WERI-Rb-1 (cell line): ENCODE results near the gene CFAP57.

Experiments used
- DNase-seq: peaks from one replicate; pipeline ENCODE4 v3.0.0-alpha.2; 2020
- H3K27ac ChIP-seq: fragments of 250-450 bp; sonication (Bioruptor Pico); 2 replicates; pipeline ENCODE4 v1.5.1; 2020; ENCODE audit warnings: mild to moderate bottlenecking, moderate library complexity
- H3K27me3 ChIP-seq: fragments of 250-450 bp; sonication (Bioruptor Pico); 2 replicates; pipeline ENCODE4 v1.5.1; 2021; ENCODE audit warnings: mild to moderate bottlenecking, low read depth, moderate library complexity; ENCODE audit not compliant: insufficient read depth, severe bottlenecking
- H3K36me3 ChIP-seq: fragments of 250-450 bp; sonication (Bioruptor Pico); 2 replicates; pipeline ENCODE4 v1.5.1; 2020; ENCODE audit warnings: mild to moderate bottlenecking, moderate library complexity
- H3K4me3 ChIP-seq: 2 replicates; pipeline ENCODE4 v1.5.1; 2011; ENCODE audit warnings: low read depth, mild to moderate bottlenecking, control low read depth, low read length
- H3K9me3 ChIP-seq: fragments of 250-450 bp; sonication (Bioruptor Pico); 2 replicates; pipeline ENCODE4 v1.5.1; 2021; ENCODE audit warnings: mild to moderate bottlenecking, moderate library complexity; ENCODE audit not compliant: severe bottlenecking
- TF ChIP-seq, protein P1 (sequence below): IDR thresholded peaks from 2 replicates; pipeline ENCODE4 v1.5.1; 2011; ENCODE audit warnings: low read depth, mild to moderate bottlenecking, control low read depth, inconsistent platforms, low read length

Gene CFAP57

DNA sequence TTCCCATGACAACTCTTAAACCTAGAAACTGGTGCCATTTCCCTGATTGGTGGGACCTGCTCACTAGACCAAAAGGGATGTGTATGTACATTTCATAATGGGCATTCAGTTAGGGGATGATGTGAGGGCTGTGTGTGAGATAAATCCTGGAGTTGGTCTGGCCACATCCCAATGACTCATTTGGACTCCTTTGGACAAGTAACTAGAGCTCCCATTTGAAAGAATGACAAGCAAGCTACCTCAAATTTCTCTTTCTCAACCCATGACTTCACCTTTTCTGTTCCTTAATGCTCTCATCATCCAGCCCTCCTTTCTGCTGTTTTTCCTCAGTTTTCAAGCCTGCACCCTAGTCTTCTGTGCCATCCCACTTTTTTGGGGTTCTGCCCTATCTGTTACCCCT, 27.9 kb upstream of the CFAP57 start:
- DNase-seq = no peak
- no peaks in the 10 kb centered on the region for H3K27me3 ChIP-seq

DNA sequence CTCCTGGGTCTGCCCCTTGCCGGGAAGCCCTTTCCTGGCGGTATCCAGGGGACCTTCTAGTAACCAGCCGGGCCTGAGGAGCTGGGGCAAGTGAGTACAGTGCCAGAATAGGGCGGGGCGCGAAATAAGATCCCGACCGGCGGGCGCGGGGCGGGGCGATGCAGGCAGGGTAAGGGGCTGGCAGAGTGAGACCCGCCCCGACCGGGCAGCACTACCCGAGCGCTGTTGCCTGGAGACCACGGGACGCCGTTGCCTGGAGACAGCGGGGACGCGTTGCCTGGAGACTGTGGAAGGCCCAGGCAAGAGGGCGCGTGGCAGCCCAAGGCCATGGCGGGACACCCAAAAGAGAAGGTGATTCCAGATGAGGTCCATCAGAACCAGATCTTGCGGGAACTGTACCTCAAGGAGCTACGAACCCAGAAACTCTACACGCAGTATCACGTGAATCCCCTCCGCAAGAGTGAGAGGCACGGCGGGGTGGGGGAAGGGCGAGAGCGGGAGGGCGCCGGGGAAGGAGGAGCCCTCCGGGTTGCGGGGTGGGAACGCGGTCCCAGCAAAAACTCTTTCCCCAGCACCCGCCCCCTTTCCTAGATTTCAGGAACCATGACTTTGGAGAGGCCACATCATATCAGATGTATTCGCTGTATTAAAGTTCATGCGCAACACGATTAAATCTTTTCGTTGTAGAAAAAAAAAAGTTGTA, 24.4 kb upstream of the CFAP57 start:
- Histone ChIP-seq H3K27me3 (no peaks in the 10 kb centered on the region), H3K4me3 (peak overlapping the region; percentile 49), H3K27ac (no peak overlapping the region), H3K36me3 (no peaks in the 10 kb centered on the region), H3K9me3 (no peaks in the 10 kb centered on the region)
- peak; percentile 94 for DNase-seq
- TF ChIP-seq, protein P1, sequence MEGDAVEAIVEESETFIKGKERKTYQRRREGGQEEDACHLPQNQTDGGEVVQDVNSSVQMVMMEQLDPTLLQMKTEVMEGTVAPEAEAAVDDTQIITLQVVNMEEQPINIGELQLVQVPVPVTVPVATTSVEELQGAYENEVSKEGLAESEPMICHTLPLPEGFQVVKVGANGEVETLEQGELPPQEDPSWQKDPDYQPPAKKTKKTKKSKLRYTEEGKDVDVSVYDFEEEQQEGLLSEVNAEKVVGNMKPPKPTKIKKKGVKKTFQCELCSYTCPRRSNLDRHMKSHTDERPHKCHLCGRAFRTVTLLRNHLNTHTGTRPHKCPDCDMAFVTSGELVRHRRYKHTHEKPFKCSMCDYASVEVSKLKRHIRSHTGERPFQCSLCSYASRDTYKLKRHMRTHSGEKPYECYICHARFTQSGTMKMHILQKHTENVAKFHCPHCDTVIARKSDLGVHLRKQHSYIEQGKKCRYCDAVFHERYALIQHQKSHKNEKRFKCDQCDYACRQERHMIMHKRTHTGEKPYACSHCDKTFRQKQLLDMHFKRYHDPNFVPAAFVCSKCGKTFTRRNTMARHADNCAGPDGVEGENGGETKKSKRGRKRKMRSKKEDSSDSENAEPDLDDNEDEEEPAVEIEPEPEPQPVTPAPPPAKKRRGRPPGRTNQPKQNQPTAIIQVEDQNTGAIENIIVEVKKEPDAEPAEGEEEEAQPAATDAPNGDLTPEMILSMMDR = no peak

More for the DNA sequence above, 27.9 kb upstream of the CFAP57 start:
- H3K4me3 ChIP-seq = no peak overlapping the region
- H3K27ac ChIP-seq = no peak overlapping the region
- no peaks in the 10 kb centered on the region for H3K36me3 ChIP-seq
- no peaks in the 10 kb centered on the region for H3K9me3 ChIP-seq
- TF ChIP-seq, protein P1 = no peak

DNA sequence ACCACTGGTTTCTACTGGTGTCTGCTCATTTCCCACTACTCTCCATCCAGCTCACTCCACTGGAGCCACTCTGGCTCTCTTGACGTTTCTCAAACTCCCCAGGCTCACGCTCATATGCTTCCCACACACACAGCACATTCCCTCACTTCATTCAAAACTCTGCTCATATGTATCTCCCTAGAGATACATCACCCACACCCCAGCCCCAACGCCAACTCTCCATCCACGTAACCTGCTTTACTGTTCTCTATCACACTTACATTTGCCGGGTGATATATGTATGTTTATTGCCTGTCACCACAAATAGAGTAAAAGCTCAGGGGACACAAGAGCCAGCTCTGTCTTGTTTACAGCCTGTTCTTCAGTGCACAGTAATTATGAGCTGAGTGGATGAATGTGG, 22.2 kb upstream of the CFAP57 start:
- Histone ChIP-seq H3K9me3 (no peaks in the 10 kb centered on the region), H3K27me3 (no peaks in the 10 kb centered on the region), H3K4me3 (no peak overlapping the region), H3K27ac (no peak overlapping the region), H3K36me3 (no peaks in the 10 kb centered on the region)
- no peak for DNase-seq
- TF ChIP-seq, protein P1 = no peak

DNA sequence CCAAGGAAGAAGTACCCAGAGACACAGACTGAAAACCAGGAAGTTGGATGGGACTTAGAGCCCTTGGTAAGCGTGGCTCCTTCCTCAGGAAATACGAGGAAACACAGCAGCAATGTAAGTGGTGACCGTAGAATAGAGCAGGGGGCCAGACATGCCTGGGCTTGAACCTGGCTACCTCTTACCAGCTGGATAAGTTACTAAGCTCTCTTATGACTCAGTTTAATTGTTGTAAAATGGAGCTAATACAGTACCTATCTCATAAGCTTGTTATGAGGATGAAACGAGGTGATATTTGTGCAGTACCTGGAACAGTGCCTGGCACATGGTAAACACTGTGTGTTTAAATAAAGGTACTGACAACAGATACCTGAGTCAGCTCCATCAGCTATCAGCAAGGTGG, 19.3 kb upstream of the CFAP57 start:
- peak; percentile 54 for DNase-seq
- no peak overlapping the region for H3K4me3 ChIP-seq
- H3K36me3 ChIP-seq = no peaks in the 10 kb centered on the region
- TF ChIP-seq, protein P1 = no peak
- no peaks in the 10 kb centered on the region for H3K27me3 ChIP-seq
- H3K27ac ChIP-seq = peak overlapping the region; percentile 56
- H3K9me3 ChIP-seq = no peaks in the 10 kb centered on the region

DNA sequence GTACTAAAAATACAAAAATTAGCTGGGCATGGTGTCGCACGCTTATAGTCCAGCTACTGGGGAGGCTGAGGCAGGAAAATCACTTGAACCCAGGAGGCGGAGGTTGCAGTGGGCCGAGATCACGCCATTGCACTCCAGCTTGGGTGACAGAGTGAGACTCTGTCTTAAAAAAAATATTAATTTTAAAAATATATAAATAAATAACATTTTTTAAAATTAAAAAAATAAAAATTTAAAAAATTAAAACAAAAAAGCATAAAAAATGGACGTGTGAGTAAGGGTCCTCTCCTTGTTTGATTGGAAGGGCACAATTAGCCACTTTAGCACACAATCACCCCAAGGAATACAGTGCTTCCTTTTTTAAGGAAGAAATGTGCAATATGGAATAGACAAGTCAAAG, 18.7 kb upstream of the CFAP57 start:
- no peak overlapping the region for H3K4me3 ChIP-seq
- H3K27me3 ChIP-seq = no peaks in the 10 kb centered on the region
- no peak for DNase-seq
- H3K9me3 ChIP-seq = no peaks in the 10 kb centered on the region
- peak overlapping the region; percentile 56; the same call in 1 of the 2 replicates for H3K27ac ChIP-seq
- no peaks in the 10 kb centered on the region for H3K36me3 ChIP-seq
- TF ChIP-seq, protein P1 = no peak

DNA sequence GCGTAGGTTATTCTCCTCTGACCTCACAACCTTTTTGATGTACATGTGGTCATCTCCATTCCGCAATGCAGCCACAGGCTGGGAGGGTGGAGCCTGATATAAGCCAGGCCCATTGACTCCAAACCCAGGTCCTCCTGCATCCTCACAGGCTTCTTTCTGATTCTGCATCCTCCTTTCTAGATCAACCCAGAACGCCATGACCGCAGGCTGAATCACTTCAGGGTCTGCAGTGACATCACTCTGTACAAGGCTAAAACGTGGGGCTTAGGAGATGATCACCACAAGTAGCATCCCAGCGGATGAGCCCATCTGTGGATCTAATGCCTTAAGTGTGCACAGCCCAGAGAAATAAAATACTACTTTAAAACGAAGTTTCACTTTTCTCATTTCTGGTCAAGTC, 16.1 kb upstream of the CFAP57 start:
- Histone ChIP-seq H3K27ac (no peak overlapping the region), H3K27me3 (no peaks in the 10 kb centered on the region), H3K9me3 (no peaks in the 10 kb centered on the region), H3K4me3 (no peak overlapping the region), H3K36me3 (no peaks in the 10 kb centered on the region)
- TF ChIP-seq, protein P1 = no peak
- no peak for DNase-seq
